Thyroid gland (tissue), 4 donors: ENCODE data around the gene CHPF.

ENCODE experiments used
- CTCF ChIP-seq, 6 experiments: fragments of 200-600 bp in 3 of 6; fragments of 450-650 bp in 3 of 6; sonication (generic) in 3 of 6; IDR thresholded peaks; one replicate each; pipeline ENCODE4 v1.5.1; 2016 to 2019; ENCODE audit warnings: antibody characterized with exemption in 6 of 6, mild to moderate bottlenecking in 2 of 6, inconsistent platforms in 1 of 6, moderate library complexity in 1 of 6
- POLR2A ChIP-seq, 2 donors: fragments of 450-650 bp; IDR thresholded peaks; one replicate each; pipeline ENCODE4 v1.6.1; 2017; ENCODE audit warnings: antibody characterized with exemption in 2 of 2, mild to moderate bottlenecking in 2 of 2, moderate library complexity in 1 of 2

GRCh38 chr2:219561179-219562048 is 17.8 kb upstream of the CHPF start:
- TF ChIP-seq CTCF (IDR thresholded peaks at IDR 0.05) (no peak), POLR2A (IDR thresholded peaks at IDR 0.05) (no peak)
